OCI-LY1 (cell line): Measurements from ENCODE around the gene RASSF10.

Experiments
- CTCF ChIP-seq: fragments of 200-600 bp; sonication (generic), shearing (Covaris generic); IDR thresholded peaks from 2 replicates; pipeline ENCODE4 v1.5.1; 2017; ENCODE audit warnings: mild to moderate bottlenecking, antibody characterized with exemption, low read length, moderate library complexity, mixed read lengths
- EZH2 ChIP-seq: fragments of 200-600 bp; sonication (generic), shearing (Covaris generic); IDR thresholded peaks from 2 replicates; pipeline ENCODE4 v1.8.0; 2017; ENCODE audit warnings: borderline replicate concordance, mixed run types, mild to moderate bottlenecking, antibody characterized with exemption, low read length, moderate library complexity, mixed read lengths

GRCh38 chr11:13028322-13028721, 19.2 kb downstream of the RASSF10 start:
- no peak for TF ChIP-seq CTCF
- no peak for TF ChIP-seq EZH2
